ENCODE measurements around the gene FKBP3. TPM values are rescaled to one million over a fixed set of nuclear protein-coding genes. Genes with fewer than 3 reads are reported as not detected.
A peak's percentile ranks its signal among the peaks of the same experiment; 100 is the strongest.

Gene FKBP3
- total RNA-seq, 4 donors from 2014 or later: 25.6 to 49.5 (median 41.6) TPM

DNA sequence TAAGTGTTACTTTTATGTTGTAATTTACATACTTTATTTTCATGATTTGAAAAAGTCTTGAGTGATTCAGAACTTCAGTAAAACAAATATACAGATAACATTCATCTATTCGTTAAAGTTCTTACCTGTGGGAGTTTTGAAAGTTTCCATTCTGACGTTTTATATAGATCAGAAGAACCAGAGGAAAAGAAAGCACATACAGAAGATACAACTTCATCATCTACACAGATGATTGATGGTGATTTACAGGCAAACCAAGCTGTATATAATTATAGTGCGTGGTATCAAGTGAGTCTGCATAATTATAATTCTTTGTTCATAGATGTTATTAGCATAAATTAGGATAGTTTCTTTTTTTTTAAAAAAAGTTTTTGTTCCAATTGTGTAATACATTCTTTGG is 20.0 kb downstream of the FKBP3 start:
- H3K9me3 ChIP-seq: no peaks in the 10 kb centered on the region
- no peak overlapping the region for H3K27ac ChIP-seq
- H3K4me1 ChIP-seq: no peaks in the 10 kb centered on the region
- TF ChIP-seq POLR2A (IDR thresholded peaks at IDR 0.05): no peak
- TF ChIP-seq, protein P1, sequence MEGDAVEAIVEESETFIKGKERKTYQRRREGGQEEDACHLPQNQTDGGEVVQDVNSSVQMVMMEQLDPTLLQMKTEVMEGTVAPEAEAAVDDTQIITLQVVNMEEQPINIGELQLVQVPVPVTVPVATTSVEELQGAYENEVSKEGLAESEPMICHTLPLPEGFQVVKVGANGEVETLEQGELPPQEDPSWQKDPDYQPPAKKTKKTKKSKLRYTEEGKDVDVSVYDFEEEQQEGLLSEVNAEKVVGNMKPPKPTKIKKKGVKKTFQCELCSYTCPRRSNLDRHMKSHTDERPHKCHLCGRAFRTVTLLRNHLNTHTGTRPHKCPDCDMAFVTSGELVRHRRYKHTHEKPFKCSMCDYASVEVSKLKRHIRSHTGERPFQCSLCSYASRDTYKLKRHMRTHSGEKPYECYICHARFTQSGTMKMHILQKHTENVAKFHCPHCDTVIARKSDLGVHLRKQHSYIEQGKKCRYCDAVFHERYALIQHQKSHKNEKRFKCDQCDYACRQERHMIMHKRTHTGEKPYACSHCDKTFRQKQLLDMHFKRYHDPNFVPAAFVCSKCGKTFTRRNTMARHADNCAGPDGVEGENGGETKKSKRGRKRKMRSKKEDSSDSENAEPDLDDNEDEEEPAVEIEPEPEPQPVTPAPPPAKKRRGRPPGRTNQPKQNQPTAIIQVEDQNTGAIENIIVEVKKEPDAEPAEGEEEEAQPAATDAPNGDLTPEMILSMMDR (IDR thresholded peaks at IDR 0.05): no peak
- no peaks in the 10 kb centered on the region for H3K27me3 ChIP-seq
- peaks cover 0 to 91% (median 2%) of the 10 kb centered on the region in 3 donors for H3K36me3 ChIP-seq
- H3K4me3 ChIP-seq: no peak overlapping the region
- DNase-seq: no peak

DNA sequence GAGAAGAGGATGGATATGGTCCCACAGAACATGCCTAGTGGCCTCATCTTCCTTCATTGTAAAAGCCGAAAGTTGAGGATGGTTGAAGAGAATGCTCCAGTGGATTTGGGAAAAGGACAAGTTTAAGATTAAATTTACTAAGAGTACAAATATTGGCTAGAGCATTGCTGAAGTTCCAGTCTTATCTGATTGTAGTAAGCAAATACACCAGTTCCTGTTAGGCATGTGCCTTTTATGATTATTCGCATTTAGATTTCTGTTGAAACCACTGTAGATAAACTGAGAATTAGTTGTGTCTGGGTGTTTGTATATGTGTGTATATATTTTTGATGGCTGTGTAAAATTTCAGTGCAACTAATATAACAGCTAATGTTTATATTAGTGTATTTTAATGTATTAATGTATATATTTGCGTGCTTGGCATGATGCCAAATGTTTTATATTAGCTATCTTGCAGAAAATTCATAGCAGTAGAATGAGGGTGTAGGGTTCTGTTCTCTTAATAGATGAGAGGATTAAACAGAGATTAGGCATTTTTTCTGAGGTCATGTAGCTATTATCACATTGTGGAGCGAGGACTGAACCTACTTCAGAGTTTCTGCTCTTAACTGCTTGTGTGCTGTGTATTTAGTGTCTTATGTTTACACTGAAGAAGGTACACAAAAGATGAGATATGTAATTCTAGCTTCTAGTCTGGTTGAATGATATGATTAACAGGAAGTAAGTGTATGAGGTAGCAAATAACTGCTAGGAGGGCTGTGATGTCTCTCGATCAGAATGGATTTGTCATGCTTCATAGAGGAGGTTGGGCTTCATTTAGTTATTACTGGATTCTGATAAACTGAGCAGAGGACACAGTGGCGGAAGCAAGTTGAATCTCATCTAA is 21.1 kb downstream of the FKBP3 start:
- Histone ChIP-seq H3K27me3 (no peaks in the 10 kb centered on the region), H3K4me3 (no peak overlapping the region), H3K36me3 (peaks cover 0 to 86% (median 5%) of the 10 kb centered on the region in 3 donors), H3K9me3 (no peaks in the 10 kb centered on the region), H3K4me1 (no peaks in the 10 kb centered on the region), H3K27ac (no peak overlapping the region)
- no peak for DNase-seq
- TF ChIP-seq POLR2A (IDR thresholded peaks at IDR 0.05): no peak
- TF ChIP-seq, protein P1 (IDR thresholded peaks at IDR 0.05): no peak

DNA sequence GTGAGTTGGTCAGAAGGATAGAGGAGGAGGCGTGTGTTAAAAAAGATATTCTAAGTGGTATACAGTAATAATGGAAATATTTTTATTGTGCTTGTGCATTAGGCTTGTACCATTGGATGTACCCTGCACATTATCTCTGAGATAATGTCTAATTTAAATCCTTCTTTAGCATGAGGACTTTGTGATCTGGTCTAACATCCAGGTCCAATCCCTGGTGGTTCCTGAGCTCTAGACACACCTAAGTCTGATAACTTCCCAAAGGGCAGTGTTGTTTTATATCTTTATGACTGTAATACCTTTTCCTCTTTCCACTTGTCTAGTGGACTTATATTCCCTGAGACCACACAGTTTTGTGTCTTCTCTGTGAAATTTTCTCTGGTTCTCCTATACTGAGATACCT is 29.7 kb downstream of the FKBP3 start:
- peaks cover 0 to 5% (median 0%) of the 10 kb centered on the region in 4 donors for H3K4me1 ChIP-seq
- no peak for TF ChIP-seq POLR2A (IDR thresholded peaks at IDR 0.05)
- TF ChIP-seq, protein P1 (IDR thresholded peaks at IDR 0.05): peak in 1 of 6 experiments; percentile 5
- DNase-seq: peak in 1 of 3 donors; percentile 57
- no peaks in the 10 kb centered on the region for H3K9me3 ChIP-seq
- H3K27ac ChIP-seq: peak overlapping the region in 1 of 4 donors; percentile 33
- no peaks in the 10 kb centered on the region for H3K27me3 ChIP-seq
- peaks cover 0 to 64% (median 5%) of the 10 kb centered on the region in 3 donors for H3K36me3 ChIP-seq
- no peak overlapping the region for H3K4me3 ChIP-seq

DNA sequence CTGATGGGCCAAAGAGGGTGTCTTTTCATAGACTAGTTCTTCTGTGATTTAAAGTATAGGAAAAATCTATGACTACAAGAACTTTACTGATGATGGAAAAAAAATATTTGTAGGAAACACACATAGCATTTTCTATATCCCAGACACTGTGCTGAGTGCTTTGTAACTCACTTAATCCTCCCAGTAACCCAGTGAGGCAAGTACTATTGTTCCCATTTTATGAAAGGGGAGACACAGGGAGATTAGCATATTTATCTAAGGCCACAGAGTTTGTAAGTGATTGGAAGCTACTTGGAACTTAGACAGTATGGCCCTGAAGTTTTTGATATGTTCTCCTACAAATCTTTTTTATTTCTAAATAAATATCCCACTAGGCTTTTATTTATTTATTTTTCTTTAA is 30.5 kb downstream of the FKBP3 start:
- TF ChIP-seq POLR2A (IDR thresholded peaks at IDR 0.05): no peak
- TF ChIP-seq, protein P1 (IDR thresholded peaks at IDR 0.05): no peak
- no peak overlapping the region for H3K4me3 ChIP-seq
- no peaks in the 10 kb centered on the region for H3K9me3 ChIP-seq
- peaks cover 0 to 5% (median 0%) of the 10 kb centered on the region in 4 donors for H3K4me1 ChIP-seq
- peak overlapping the region in 1 of 4 donors; percentile 33 for H3K27ac ChIP-seq
- H3K36me3 ChIP-seq: peaks cover 0 to 61% (median 0%) of the 10 kb centered on the region in 3 donors
- no peak for DNase-seq
- no peaks in the 10 kb centered on the region for H3K27me3 ChIP-seq

DNA sequence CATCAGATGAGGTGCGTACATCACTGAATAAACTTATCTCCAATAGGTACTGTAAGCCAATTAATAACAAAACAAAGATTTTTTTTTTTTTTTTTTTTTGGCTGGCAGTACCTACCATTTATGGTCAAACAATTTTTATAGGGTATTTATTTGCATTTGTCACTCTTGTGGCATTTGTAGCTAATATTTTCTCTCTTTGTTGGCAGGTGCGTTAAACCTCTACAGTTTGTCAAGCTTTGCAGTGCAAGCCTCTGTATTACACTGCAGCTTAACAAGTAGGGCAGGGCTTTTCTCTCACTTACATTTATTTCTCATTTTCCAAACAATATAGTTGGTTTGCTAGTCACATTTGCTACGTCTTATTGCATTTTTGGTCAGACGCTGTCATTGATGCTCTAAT is 38.1 kb downstream of the FKBP3 start:
- no peak for DNase-seq
- TF ChIP-seq POLR2A (IDR thresholded peaks at IDR 0.05): no peak
- TF ChIP-seq, protein P1 (IDR thresholded peaks at IDR 0.05): no peak
- Histone ChIP-seq H3K36me3 (peaks cover 0 to 44% (median 0%) of the 10 kb centered on the region in 3 donors), H3K27ac (no peak overlapping the region), H3K27me3 (no peaks in the 10 kb centered on the region), H3K9me3 (no peaks in the 10 kb centered on the region), H3K4me3 (no peak overlapping the region), H3K4me1 (no peaks in the 10 kb centered on the region)

Measured in Peyer's patch (tissue), 4 donors.